ENCODE measurements around the gene FBXL16. TPM values are rescaled to one million over a fixed set of nuclear protein-coding genes. Genes with fewer than 3 reads are reported as not detected.

FBXL16 gene
- polyA plus RNA-seq, 1 donor (not counting 4 experiments of a cell fraction or from before 2014, with no cell fraction given): 0.81 TPM

GRCh38 chr16:680625-680945, 25.0 kb downstream of the FBXL16 start:
- DNase-seq (ENCODE audit: low read depth, low spot score): no peak
- Histone ChIP-seq H3K27ac (ENCODE audit: control insufficient read depth, insufficient read depth, low read length) (peak overlapping the region; percentile 64), H3K4me1 (ENCODE audit: control insufficient read depth, extremely low read depth, insufficient read depth, low read length) (peaks cover 47% of the 10 kb centered on the region), H3K4me2 (ENCODE audit: control insufficient read depth, extremely low read depth, insufficient read depth, low read depth, low read length) (peak overlapping the region; percentile 86), H3K9ac (ENCODE audit: control insufficient read depth, extremely low read depth, insufficient read depth, low read length) (peak overlapping the region; percentile 82), H3K4me3 (ENCODE audit: control insufficient read depth in 2 of 3, extremely low read depth in 1 of 3, insufficient read depth in 2 of 3, low read depth in 1 of 3, low read length in 3 of 3) (peak overlapping the region; percentile 56 to 89 (median 88)), H3K27me3 (ENCODE audit: control insufficient read depth, extremely low read depth, insufficient read depth, low read length) (no peaks in the 10 kb centered on the region), H4K20me1 (ENCODE audit: control insufficient read depth, extremely low read depth, insufficient read depth, low read length) (peaks cover 16% of the 10 kb centered on the region), H3K36me3 (ENCODE audit: control insufficient read depth in 2 of 2, extremely low read depth in 1 of 2, insufficient read depth in 2 of 2, low read length in 2 of 2) (peaks cover 10 to 27% of the 10 kb centered on the region in 2 experiments), H3K9me3 (ENCODE audit: control insufficient read depth, low read depth, low read length) (no peaks in the 10 kb centered on the region), H3K9me1 (ENCODE audit: control insufficient read depth, extremely low read depth, insufficient read depth, low read length) (no peaks in the 10 kb centered on the region), H2AFZ (ENCODE audit: control insufficient read depth, low read length) (no peak overlapping the region), H3K79me2 (ENCODE audit: control insufficient read depth, insufficient read depth, low read length) (peaks cover 37% of the 10 kb centered on the region)
- no peak for FAIRE-seq
- TF ChIP-seq EZH2 (IDR thresholded peaks at IDR 0.05; ENCODE audit: low read length): no peak
- TF ChIP-seq CTCF (optimal IDR thresholded peaks at IDR 0.05 in 1 of 3, IDR thresholded peaks at IDR 0.05 in 1 of 3, conservative IDR thresholded peaks at IDR 0.05 in 1 of 3; ENCODE audit: extremely low read depth in 1 of 3, insufficient read depth in 2 of 3, low read length in 3 of 3): no peak
- dilution Hi-C loops (cut with MboI; ENCODE audit: extremely low pct_ligation_motif_present, low sequenced_read_pairs): no loop called here

GRCh38 chr16:679814-680624, 25.6 kb downstream of the FBXL16 start, which contains the start of gene STUB1:
Gene STUB1, plus strand, starts transcription at chr16:680410. Its CDS starts 116 bp downstream, at chr16:680526.
- Histone ChIP-seq H2AFZ (ENCODE audit: control insufficient read depth, low read length) (peak within 1 kb of the TSS; percentile 87), H3K4me3 (ENCODE audit: control insufficient read depth in 2 of 3, extremely low read depth in 1 of 3, insufficient read depth in 2 of 3, low read depth in 1 of 3, low read length in 3 of 3) (peak within 1 kb of the TSS; percentile 56 to 89 (median 88)), H4K20me1 (ENCODE audit: control insufficient read depth, extremely low read depth, insufficient read depth, low read length) (peaks cover 16% of the 10 kb centered on the region), H3K79me2 (ENCODE audit: control insufficient read depth, insufficient read depth, low read length) (peaks cover 31% of the 10 kb centered on the region), H3K9ac (ENCODE audit: control insufficient read depth, extremely low read depth, insufficient read depth, low read length) (peak within 1 kb of the TSS; percentile 82), H3K9me1 (ENCODE audit: control insufficient read depth, extremely low read depth, insufficient read depth, low read length) (no peaks in the 10 kb centered on the region), H3K27me3 (ENCODE audit: control insufficient read depth, extremely low read depth, insufficient read depth, low read length) (no peaks in the 10 kb centered on the region), H3K4me2 (ENCODE audit: control insufficient read depth, extremely low read depth, insufficient read depth, low read depth, low read length) (peak within 1 kb of the TSS; percentile 86), H3K27ac (ENCODE audit: control insufficient read depth, insufficient read depth, low read length) (peak within 1 kb of the TSS; percentile 64), H3K4me1 (ENCODE audit: control insufficient read depth, extremely low read depth, insufficient read depth, low read length) (peaks cover 49% of the 10 kb centered on the region), H3K36me3 (ENCODE audit: control insufficient read depth in 2 of 2, extremely low read depth in 1 of 2, insufficient read depth in 2 of 2, low read length in 2 of 2) (peaks cover 10 to 21% of the 10 kb centered on the region in 2 experiments), H3K9me3 (ENCODE audit: control insufficient read depth, low read depth, low read length) (no peaks in the 10 kb centered on the region)
- TF ChIP-seq CTCF (optimal IDR thresholded peaks at IDR 0.05 in 1 of 3, IDR thresholded peaks at IDR 0.05 in 1 of 3, conservative IDR thresholded peaks at IDR 0.05 in 1 of 3; ENCODE audit: extremely low read depth in 1 of 3, insufficient read depth in 2 of 3, low read length in 3 of 3) (no peak), EZH2 (IDR thresholded peaks at IDR 0.05; ENCODE audit: low read length) (no peak)
- DNase-seq (ENCODE audit: low read depth, low spot score): no peak
- dilution Hi-C loops (cut with MboI; ENCODE audit: extremely low pct_ligation_motif_present, low sequenced_read_pairs): no loop called here
- no peak for FAIRE-seq

Measured in keratinocyte (primary cell).